Measurements from ENCODE around the gene SUN2.

SUN2 gene

GRCh38 chr22:38739300-38740055, 16.3 kb downstream of the SUN2 start:
- FAIRE-seq (no peak), DNase-seq (ENCODE audit: insufficient read length) (no peak)
- TF ChIP-seq TAF1 (IDR thresholded peaks at IDR 0.05; ENCODE audit: borderline replicate concordance, low read depth, low read length): no peak
- peak; percentile 45; the same call in 1 of the 2 replicates for TF ChIP-seq POLR2A (IDR thresholded peaks at IDR 0.05; ENCODE audit: low read depth, low read length)
- no peak for TF ChIP-seq POLR2AphosphoS5 (IDR thresholded peaks at IDR 0.05; ENCODE audit: low read depth, low read length)

GRCh38 chr22:38738475-38739070, 17.2 kb downstream of the SUN2 start:
- no peak for TF ChIP-seq POLR2AphosphoS5 (IDR thresholded peaks at IDR 0.05; ENCODE audit: low read depth, low read length)
- no peak for TF ChIP-seq POLR2A (IDR thresholded peaks at IDR 0.05; ENCODE audit: low read depth, low read length)
- TF ChIP-seq TAF1 (IDR thresholded peaks at IDR 0.05; ENCODE audit: borderline replicate concordance, low read depth, low read length): no peak
- no peak for DNase-seq (ENCODE audit: insufficient read length)
- FAIRE-seq: no peak

GRCh38 chr22:38737302-38738060, 18.3 kb downstream of the SUN2 start:
- FAIRE-seq (no peak), DNase-seq (ENCODE audit: insufficient read length) (no peak)
- TF ChIP-seq POLR2A (IDR thresholded peaks at IDR 0.05; ENCODE audit: low read depth, low read length) (peak; percentile 36; the same call in 1 of the 2 replicates), POLR2AphosphoS5 (IDR thresholded peaks at IDR 0.05; ENCODE audit: low read depth, low read length) (no peak; the same call in none of the 2 replicates)

- FAIRE-seq (no peak), DNase-seq (ENCODE audit: insufficient read length) (no peak)
- no peak for TF ChIP-seq POLR2AphosphoS5 (IDR thresholded peaks at IDR 0.05; ENCODE audit: low read depth, low read length)
- peak; percentile 25; the same call in 1 of the 2 replicates for TF ChIP-seq POLR2A (IDR thresholded peaks at IDR 0.05; ENCODE audit: low read depth, low read length)
- TF ChIP-seq TAF1 (IDR thresholded peaks at IDR 0.05; ENCODE audit: borderline replicate concordance, low read depth, low read length): no peak
These were observed 19.6 kb downstream of the SUN2 start for GRCh38 chr22:38736257-38736570.

- FAIRE-seq (peak; percentile 73), DNase-seq (ENCODE audit: insufficient read length) (no peak)
- TF ChIP-seq TAF1 (IDR thresholded peaks at IDR 0.05; ENCODE audit: borderline replicate concordance, low read depth, low read length): no peak
- peak; percentile 86 for TF ChIP-seq POLR2AphosphoS5 (IDR thresholded peaks at IDR 0.05; ENCODE audit: low read depth, low read length)
- TF ChIP-seq POLR2A (IDR thresholded peaks at IDR 0.05; ENCODE audit: low read depth, low read length): peak; percentile 63; the same call in 1 of the 2 replicates
These were observed 20.1 kb downstream of the SUN2 start for GRCh38 chr22:38735465-38736256.

GRCh38 chr22:38735126-38735464, 20.7 kb downstream of the SUN2 start:
- TF ChIP-seq TAF1 (IDR thresholded peaks at IDR 0.05; ENCODE audit: borderline replicate concordance, low read depth, low read length): no peak
- TF ChIP-seq POLR2A (IDR thresholded peaks at IDR 0.05; ENCODE audit: low read depth, low read length): no peak
- TF ChIP-seq POLR2AphosphoS5 (IDR thresholded peaks at IDR 0.05; ENCODE audit: low read depth, low read length): no peak
- DNase-seq (ENCODE audit: insufficient read length) (no peak), FAIRE-seq (no peak)

GRCh38 chr22:38734421-38735100, 21.2 kb downstream of the SUN2 start:
- TF ChIP-seq TAF1 (IDR thresholded peaks at IDR 0.05; ENCODE audit: borderline replicate concordance, low read depth, low read length) (no peak), POLR2AphosphoS5 (IDR thresholded peaks at IDR 0.05; ENCODE audit: low read depth, low read length) (no peak), POLR2A (IDR thresholded peaks at IDR 0.05; ENCODE audit: low read depth, low read length) (no peak)
- FAIRE-seq: no peak
- DNase-seq (ENCODE audit: insufficient read length): no peak

- TF ChIP-seq POLR2A (IDR thresholded peaks at IDR 0.05; ENCODE audit: low read depth, low read length) (peak; percentile 66), TAF1 (IDR thresholded peaks at IDR 0.05; ENCODE audit: borderline replicate concordance, low read depth, low read length) (no peak), POLR2AphosphoS5 (IDR thresholded peaks at IDR 0.05; ENCODE audit: low read depth, low read length) (peak; percentile 65; the same call in 1 of the 2 replicates)
- FAIRE-seq: no peak
- DNase-seq (ENCODE audit: insufficient read length): no peak
These were observed 21.9 kb downstream of the SUN2 start for GRCh38 chr22:38733724-38734381.

- DNase-seq (ENCODE audit: insufficient read length): peak; percentile 64
- TF ChIP-seq POLR2A (IDR thresholded peaks at IDR 0.05; ENCODE audit: low read depth, low read length): no peak
- no peak for TF ChIP-seq TAF1 (IDR thresholded peaks at IDR 0.05; ENCODE audit: borderline replicate concordance, low read depth, low read length)
- no peak; the same call in 1 of the 2 replicates for TF ChIP-seq POLR2AphosphoS5 (IDR thresholded peaks at IDR 0.05; ENCODE audit: low read depth, low read length)
- no peak for FAIRE-seq
These were observed 22.5 kb downstream of the SUN2 start for GRCh38 chr22:38733329-38733723.

GRCh38 chr22:38732251-38732815, 23.5 kb downstream of the SUN2 start:
- no peak for FAIRE-seq
- no peak for DNase-seq (ENCODE audit: insufficient read length)
- TF ChIP-seq POLR2AphosphoS5 (IDR thresholded peaks at IDR 0.05; ENCODE audit: low read depth, low read length) (no peak), TAF1 (IDR thresholded peaks at IDR 0.05; ENCODE audit: borderline replicate concordance, low read depth, low read length) (no peak), POLR2A (IDR thresholded peaks at IDR 0.05; ENCODE audit: low read depth, low read length) (no peak)
